GM03348 (cell line): ENCODE results near the gene GTPBP3.
"Not testable (repeated sequence)": the region's sequence is repeated elsewhere in the genome, so short reads cannot be mapped to it uniquely, and the experiment has no call there.

ENCODE experiments used
- DNase-seq: peaks from one replicate; pipeline ENCODE4 v3.0.0; 2012; ENCODE audit warnings: low spot score

The GTPBP3 gene

GRCh38 chr19:17341386-17341785 is 4.0 kb downstream of the GTPBP3 start:
- DNase-seq: no peak

- no peak for DNase-seq
Measured at GRCh38 chr19:17341845-17342244, 4.5 kb downstream of the GTPBP3 start.

GRCh38 chr19:17346109-17346671 is 8.8 kb downstream of the GTPBP3 start:
- peak; percentile 92 for DNase-seq

GRCh38 chr19:17347361-17347760 is 10.0 kb downstream of the GTPBP3 start:
- peak; percentile 32 for DNase-seq

DNA sequence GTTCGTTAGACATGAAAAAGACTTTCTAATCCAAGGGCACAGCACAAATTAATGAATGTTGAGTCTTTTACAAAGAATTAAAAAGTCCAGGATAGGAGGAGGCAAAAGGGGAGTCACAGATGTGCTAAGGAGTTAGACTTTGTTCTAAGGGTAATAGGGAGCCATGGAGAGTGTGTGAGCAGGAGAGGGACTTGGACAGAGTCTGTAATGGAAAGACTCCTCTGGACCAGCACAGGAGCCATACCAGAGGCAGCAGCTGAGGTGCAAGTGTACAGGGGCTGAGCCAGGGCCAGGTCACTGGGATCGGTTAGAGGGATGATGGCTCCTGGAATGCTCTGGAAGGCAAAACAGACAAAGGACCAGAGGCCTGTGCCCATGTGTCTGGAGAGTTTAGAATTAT is 10.5 kb downstream of the GTPBP3 start:
- no peak for DNase-seq

- DNase-seq: peak; percentile 36
Measured at GRCh38 chr19:17348700-17349099, 11.3 kb downstream of the GTPBP3 start.

DNA sequence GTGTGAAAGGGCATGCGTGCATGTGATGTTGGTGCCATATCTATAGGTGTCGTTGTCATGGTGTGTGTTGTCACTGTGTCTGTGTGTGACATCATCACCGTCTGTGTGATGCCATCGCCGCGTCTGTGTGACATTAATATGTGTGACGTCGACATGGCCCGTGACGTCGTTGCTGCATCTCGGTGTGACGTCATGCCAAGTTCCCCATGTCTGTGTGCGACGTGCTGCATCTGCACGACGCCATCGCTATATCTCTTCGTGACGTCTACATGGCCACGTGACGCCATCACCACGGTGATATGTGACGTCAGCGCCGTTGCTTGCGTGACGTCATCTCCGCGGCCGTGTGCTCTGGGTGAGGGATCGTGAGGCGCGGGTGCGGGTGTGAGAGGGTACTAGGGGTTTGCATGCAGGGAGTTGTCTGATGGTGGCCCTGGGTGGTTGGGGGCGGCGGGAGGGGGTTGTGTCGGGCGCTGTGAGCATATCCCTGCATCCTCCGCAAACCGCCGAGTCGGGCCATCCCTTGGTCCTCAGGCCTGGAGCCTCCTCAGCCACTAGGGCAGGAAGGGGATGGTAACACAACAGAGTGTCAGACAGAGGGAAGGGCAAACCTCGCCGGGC is 14.6 kb downstream of the GTPBP3 start:
- DNase-seq: no peak

GRCh38 chr19:17352608-17353280 is 15.4 kb downstream of the GTPBP3 start:
- DNase-seq: no peak

- DNase-seq: no peak
Measured at GRCh38 chr19:17353386-17353785, 16.0 kb downstream of the GTPBP3 start.

DNA sequence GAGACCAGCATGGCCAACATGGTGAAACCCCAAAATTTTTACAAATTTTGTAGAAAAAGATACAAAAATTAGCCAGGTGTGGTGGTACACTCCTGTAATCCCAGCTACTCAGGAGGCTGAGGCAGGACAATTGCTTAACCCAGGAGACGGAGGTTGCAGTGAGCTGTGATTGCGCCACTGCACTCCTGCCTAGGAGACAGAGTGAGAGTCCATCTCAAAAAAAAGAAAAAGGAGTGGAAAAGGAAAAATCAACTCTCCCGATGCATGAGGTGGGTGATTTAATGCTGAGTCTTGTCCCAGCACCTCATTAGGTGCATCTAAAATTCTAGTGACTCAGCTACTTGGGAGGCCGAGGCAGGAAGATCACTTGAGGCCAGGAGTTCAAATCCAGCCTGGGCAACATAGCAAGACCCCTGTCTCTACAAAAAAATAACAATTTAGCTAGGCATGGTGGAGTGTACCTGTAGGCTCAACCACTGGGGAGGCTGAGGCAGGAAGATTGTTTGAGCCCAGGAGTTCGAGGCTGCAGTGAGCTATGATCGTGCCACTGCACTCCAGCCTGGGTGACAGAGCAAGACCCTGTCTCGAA is 19.8 kb downstream of the GTPBP3 start:
- no peak for DNase-seq

DNA sequence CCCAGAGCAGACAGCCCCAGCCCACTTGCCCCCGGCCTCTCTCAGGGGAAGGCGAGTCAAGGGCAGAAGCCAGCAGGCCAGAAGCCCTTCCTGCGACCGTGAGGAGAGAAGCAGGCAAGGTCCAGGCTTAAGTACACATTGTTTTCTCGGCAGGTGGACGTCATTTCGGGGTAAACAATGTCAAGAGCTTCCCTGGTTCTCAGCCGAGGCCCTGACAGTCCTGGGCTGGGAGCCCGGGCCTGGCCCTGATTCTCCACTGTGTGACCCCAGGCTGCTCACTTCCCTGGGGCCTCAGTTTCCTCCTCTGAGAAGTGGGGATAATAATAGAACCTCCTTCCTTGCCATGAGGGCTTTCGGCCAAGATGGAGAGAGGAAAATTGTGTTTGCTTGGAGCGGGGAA is 20.4 kb downstream of the GTPBP3 start:
- no peak for DNase-seq

GRCh38 chr19:17358395-17358794 is 21.0 kb downstream of the GTPBP3 start:
- no peak for DNase-seq

DNA sequence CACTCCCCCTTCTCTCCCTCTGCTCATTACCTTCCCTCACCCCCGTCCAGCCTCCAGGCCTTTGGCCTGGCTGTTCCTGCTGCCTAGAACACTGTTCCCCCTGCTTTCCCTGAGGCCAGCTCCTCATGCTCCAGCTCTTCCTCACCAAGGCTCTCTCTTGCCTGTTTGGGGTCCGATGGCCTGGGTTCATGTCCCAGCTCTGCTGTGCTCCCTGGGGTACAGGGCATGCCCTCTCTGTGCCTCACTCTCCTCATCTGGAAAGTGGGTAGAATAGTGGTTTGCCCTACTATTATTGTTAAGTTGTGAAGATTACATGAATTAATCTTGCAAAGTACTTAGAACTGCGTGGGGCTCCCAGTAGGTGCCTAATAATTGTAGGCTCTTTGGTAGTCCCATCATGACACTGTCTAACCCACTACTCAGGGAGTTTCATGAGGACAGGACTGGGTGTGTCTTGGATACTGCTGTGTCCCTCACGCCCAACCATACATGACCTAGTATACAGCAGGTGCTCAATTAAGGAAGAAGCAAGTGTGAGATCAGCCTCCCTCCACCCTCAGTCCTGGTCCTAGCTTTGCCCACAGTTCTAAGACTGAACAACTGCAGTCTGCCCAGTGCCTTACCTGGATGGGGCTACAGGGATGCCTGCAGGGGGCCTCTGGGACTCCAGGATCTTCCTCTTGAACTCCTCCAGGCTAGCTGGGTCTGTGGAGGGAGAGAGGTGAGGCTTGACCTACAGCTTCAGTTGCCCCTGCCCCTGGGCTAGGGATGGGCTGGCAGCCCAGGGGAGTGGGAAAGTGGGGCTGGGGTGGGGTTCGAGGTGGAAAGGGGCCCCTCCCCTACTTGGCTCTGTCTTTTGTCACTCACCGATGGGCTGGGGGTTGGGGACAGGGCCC is 22.8 kb downstream of the GTPBP3 start:
- DNase-seq: no peak

DNA sequence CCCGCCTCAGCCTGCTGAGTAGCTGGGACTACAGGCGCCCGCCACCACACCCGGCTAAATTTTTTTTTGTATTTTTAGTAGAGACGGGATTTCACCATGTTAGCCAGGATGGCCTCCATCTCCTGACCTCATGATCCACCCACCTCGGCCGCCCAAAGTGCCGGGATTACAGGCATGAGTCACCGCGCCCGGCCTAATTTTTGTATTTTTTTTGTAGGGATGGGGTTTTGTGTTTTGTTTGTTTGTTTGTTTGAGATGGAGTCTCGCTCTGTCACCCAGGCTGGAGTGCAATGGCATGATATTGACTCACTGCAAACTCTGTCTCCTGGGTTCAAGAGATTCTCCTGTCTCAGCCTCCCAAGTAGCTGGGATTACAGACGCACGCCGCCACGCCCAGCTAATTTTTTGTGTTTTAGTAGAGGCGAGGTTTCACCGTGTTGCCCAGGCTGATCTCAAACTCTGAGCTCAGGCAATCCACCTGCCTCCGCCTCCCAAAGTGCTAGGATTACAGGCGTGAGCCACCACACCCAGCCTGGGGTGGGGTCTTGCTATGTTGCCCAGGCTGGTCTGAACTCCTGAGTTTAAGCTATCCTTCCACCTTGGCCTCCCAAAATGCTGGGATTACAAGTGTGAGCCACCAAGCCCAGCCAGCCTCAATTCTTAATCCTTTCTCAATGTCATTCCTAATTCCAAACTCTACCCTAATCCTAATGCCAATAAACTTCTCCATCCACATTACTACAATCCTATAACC is 26.7 kb downstream of the GTPBP3 start:
- DNase-seq: not testable (repeated sequence)

GRCh38 chr19:17365361-17365760 is 28.0 kb downstream of the GTPBP3 start:
- no peak for DNase-seq

- no peak for DNase-seq
Measured at GRCh38 chr19:17370026-17370587, 32.8 kb downstream of the GTPBP3 start.

DNA sequence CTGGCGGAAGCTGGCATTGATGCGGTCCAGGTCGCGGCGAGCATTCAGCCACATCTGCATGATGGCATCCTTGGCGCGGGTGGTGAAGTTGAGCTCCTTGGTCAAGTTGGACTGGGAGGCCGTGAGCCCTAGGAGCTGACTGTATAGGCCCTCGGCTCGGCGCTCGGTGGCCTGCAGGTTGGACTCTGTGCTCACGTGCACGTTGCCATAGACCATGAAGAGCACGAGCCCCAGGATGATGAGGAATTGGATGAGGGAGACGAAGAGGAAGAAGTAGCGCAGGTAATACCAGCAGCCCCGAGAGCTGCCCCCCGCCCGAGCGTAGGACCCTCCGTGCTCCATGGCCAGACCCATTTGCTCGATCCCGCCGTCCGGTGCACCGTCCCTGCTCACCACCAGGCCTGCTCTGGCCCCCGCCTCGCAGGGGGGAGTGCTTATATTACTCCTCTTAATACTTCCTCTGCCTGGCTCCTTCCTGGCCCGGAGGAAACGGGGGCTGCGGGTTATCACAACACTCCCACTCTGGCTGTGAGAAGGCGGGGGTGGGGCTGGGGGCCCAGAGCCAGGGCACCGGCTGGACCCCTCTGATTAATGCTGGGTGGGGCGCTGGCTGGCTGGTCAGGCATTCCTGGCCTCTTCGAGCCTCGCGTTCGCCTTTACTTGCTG is 39.7 kb downstream of the GTPBP3 start, which contains the start of gene PLVAP:
Gene PLVAP, minus strand, starts transcription at position 408 of the 666 bp plus-strand sequence. Its CDS starts 54 bp downstream, at position 354.
- no peak for DNase-seq

- no peak for DNase-seq
Measured at GRCh38 chr19:17378271-17378670, 40.9 kb downstream of the GTPBP3 start.

- DNase-seq: no peak
Measured at GRCh38 chr19:17379221-17379631, 41.9 kb downstream of the GTPBP3 start.

GRCh38 chr19:17380426-17381138 is 43.2 kb downstream of the GTPBP3 start:
- DNase-seq: no peak
